Epithelial cell of proximal tubule (primary cell): ENCODE data around the gene C16orf96. TPM values are rescaled to one million over a fixed set of nuclear protein-coding genes. Genes with fewer than 3 reads are reported as not detected.

Source experiments
- DNase-seq: peaks from one replicate; pipeline ENCODE4 v3.0.0-alpha.2; 2011; ENCODE audit warnings: low read depth
- H3K4me3 ChIP-seq: 2 replicates; pipeline ENCODE4 v1.5.1; 2011; ENCODE audit warnings: low read depth, mild to moderate bottlenecking, low read length
- CTCF ChIP-seq: conservative IDR thresholded peaks from 2 replicates; pipeline ENCODE4 v1.5.1; 2012; ENCODE audit warnings: low read depth, mild to moderate bottlenecking, low read length
- total RNA-seq: library from RNA; depleted of rRNA; stranded (reverse); fragments of >200 nt; gene quantifications from 2 replicates; pipeline ENCODE4 v1.2.3, GENCODE V29; 2015

Gene C16orf96
- total RNA-seq = not detected in 2 replicates

GRCh38 chr16:4556112-4556511 lies at the start of gene C16orf96:
TSS of gene C16orf96 (plus strand) at chr16:4556340. CDS start at chr16:4556490, 150 bp downstream.
- no peak for TF ChIP-seq CTCF
- no peak within 1 kb of the TSS for H3K4me3 ChIP-seq
- no peak for DNase-seq

GRCh38 chr16:4506450-4506849 lies 49.7 kb upstream of the C16orf96 start:
- peak; percentile 90 for TF ChIP-seq CTCF
- no peak for DNase-seq
- H3K4me3 ChIP-seq = no peak overlapping the region

GRCh38 chr16:4507588-4508345 lies 48.4 kb upstream of the C16orf96 start:
- no peak overlapping the region for H3K4me3 ChIP-seq
- no peak for TF ChIP-seq CTCF

GRCh38 chr16:4508806-4509205 lies 47.3 kb upstream of the C16orf96 start:
- no peak for DNase-seq
- H3K4me3 ChIP-seq = no peak overlapping the region
- no peak for TF ChIP-seq CTCF

More at GRCh38 chr16:4507588-4508345, 48.4 kb upstream of the C16orf96 start:
- DNase-seq = no peak

- no peak overlapping the region for H3K4me3 ChIP-seq
- no peak for DNase-seq
- no peak for TF ChIP-seq CTCF
Observed at GRCh38 chr16:4509420-4509819, 46.7 kb upstream of the C16orf96 start.

- no peak overlapping the region for H3K4me3 ChIP-seq
- no peak for DNase-seq
- no peak for TF ChIP-seq CTCF
Observed at GRCh38 chr16:4510131-4510530, 46.0 kb upstream of the C16orf96 start.

- no peak for DNase-seq
- no peak overlapping the region for H3K4me3 ChIP-seq
- TF ChIP-seq CTCF = no peak
Observed at GRCh38 chr16:4510747-4511426, 45.3 kb upstream of the C16orf96 start.
